NCI-H1417 treated with DMSO at 0.1 percent for 48 hours (cell line): ENCODE data around the gene NAPSA.

Source experiments
- DNase-seq: peaks from one replicate; lab custom pipeline; 2025; lab: John Stamatoyannopoulos, UW

Gene NAPSA

GRCh38 chr19:50383852-50384684 lies 18.6 kb upstream of the NAPSA start, which contains the start of gene POLD1:
POLD1 (plus strand) TSS chr19:50384347; CDS start chr19:50398852, 14,505 bp downstream.
- DNase-seq, result peak; percentile 92

GRCh38 chr19:50383001-50383851 lies 17.8 kb upstream of the NAPSA start:
- no peak for DNase-seq

GRCh38 chr19:50381881-50382729 lies 16.7 kb upstream of the NAPSA start:
- DNase-seq, result no peak

- DNase-seq, result no peak
Observed at GRCh38 chr19:50380751-50381151, 15.3 kb upstream of the NAPSA start.

- no peak for DNase-seq
Observed at GRCh38 chr19:50380137-50380536, 14.7 kb upstream of the NAPSA start.

GRCh38 chr19:50379602-50380001 lies 14.2 kb upstream of the NAPSA start:
- no peak for DNase-seq

- DNase-seq, result no peak
Observed at GRCh38 chr19:50378863-50379236, 13.4 kb upstream of the NAPSA start.

GRCh38 chr19:50378169-50378862 lies 12.9 kb upstream of the NAPSA start:
- no peak for DNase-seq

GRCh38 chr19:50377517-50377916 lies 12.1 kb upstream of the NAPSA start:
- no peak for DNase-seq

GRCh38 chr19:50377051-50377461 lies 11.6 kb upstream of the NAPSA start:
- DNase-seq, result no peak

GRCh38 chr19:50376166-50377050 lies 11.0 kb upstream of the NAPSA start, which contains the start of gene NR1H2:
NR1H2 (plus strand) TSS chr19:50376457; CDS start chr19:50377606, 1,149 bp downstream.
- peak; percentile 66 for DNase-seq

- no peak for DNase-seq
Observed at GRCh38 chr19:50371914-50372475, 6.6 kb upstream of the NAPSA start.

- DNase-seq, result no peak
Observed at GRCh38 chr19:50368649-50369570, 3.5 kb upstream of the NAPSA start.

GRCh38 chr19:50362656-50363424 lies 2.6 kb downstream of the NAPSA start:
- DNase-seq, result no peak

GRCh38 chr19:50362030-50362412 lies 3.4 kb downstream of the NAPSA start:
- DNase-seq, result no peak

GRCh38 chr19:50361290-50362029 lies 4.0 kb downstream of the NAPSA start:
- DNase-seq, result no peak

- no peak for DNase-seq
Observed at GRCh38 chr19:50359328-50359818, 6.1 kb downstream of the NAPSA start.
